HepG2 (cell line): ENCODE measurements around the gene MYLK3. TPM values are rescaled to one million over a fixed set of nuclear protein-coding genes. Genes with fewer than 3 reads are reported as not detected.

ENCODE experiments used
- ATAC-seq: fragments of 200-7000 bp; cut with Tn5 transposase; 3 replicates; pipeline ENCODE4 v1.9.1; 2020; ENCODE audit warnings: mild to moderate bottlenecking, moderate library complexity
- BruUV-seq: library from RNA; stranded (reverse); fragments of 400-500 nt; replicated peaks from 2 replicates; lab custom pipeline; 2021; lab: Mats Ljungman, UMichigan
- CTCF ChIA-PET: fragments of 300-600 bp; formaldehyde crosslinking; extraction: SDS; loops from one replicate; lab custom pipeline; 2021; ENCODE audit warnings: low total read pairs, inconsistent platforms, low intra/inter-chr PET ratio; lab: Yijun Ruan, JAX
- POLR2A ChIA-PET: fragments of 350-600 bp; sonication (Branson Sonifier 250); formaldehyde crosslinking; loops from one replicate; lab custom pipeline; 2020; ENCODE audit warnings: antibody characterized with exemption, inconsistent platforms; lab: Yijun Ruan, JAX
- DNase-seq: peaks from one replicate; pipeline ENCODE4 v3.0.0-alpha.2; 2015; ENCODE audit warnings: low spot score
- FAIRE-seq: peaks from 3 replicates; lab custom pipeline; 2011; peaks lifted over from hg19 to GRCh38; lab: Jason Lieb, UNC
- H2AFZ ChIP-seq: one replicate; pipeline ENCODE4 v1.6.1; 2011; ENCODE audit warnings: low read length, inconsistent platforms
- H3K27ac ChIP-seq: fragments of 300-600 bp; 3 replicates; pipeline ENCODE4 v1.8.0; 2011; ENCODE audit warnings: mixed run types, mild to moderate bottlenecking, mixed read lengths, low read length, inconsistent platforms; ENCODE audit not compliant: insufficient read depth; ENCODE audit errors: extremely low read length
- H3K27me3 ChIP-seq, 2 experiments: fragments of 200-600 bp in 1 of 2; 2 replicates in 1 of 2; 3 replicates in 1 of 2; pipeline versions ENCODE4 v1.6.0 to v1.8.0; 2011; ENCODE audit warnings: low read length in 2 of 2, mild to moderate bottlenecking in 2 of 2, moderate library complexity in 2 of 2, inconsistent platforms in 1 of 2; ENCODE audit not compliant: insufficient read depth in 2 of 2, control insufficient read depth in 1 of 2
- H3K36me3 ChIP-seq, 2 experiments: fragments of 200-600 bp in 1 of 2; replicated peaks in 1 of 2; 2 replicates in 1 of 2; 3 replicates in 1 of 2; pipeline versions ENCODE4 v1.5.1 to v1.8.0; 2011; ENCODE audit warnings: low read length in 2 of 2, inconsistent platforms in 1 of 2; ENCODE audit not compliant: insufficient read depth in 2 of 2, control insufficient read depth in 1 of 2
- H3K4me1 ChIP-seq: 2 replicates; pipeline ENCODE4 v1.5.1; 2012; ENCODE audit warnings: low read length, inconsistent platforms; ENCODE audit not compliant: insufficient read depth
- H3K4me2 ChIP-seq: 2 replicates; pipeline ENCODE4 v1.6.0; 2011; ENCODE audit warnings: low read depth, low read length, inconsistent platforms
- H3K4me3 ChIP-seq, 3 experiments: fragments of 200-600 bp in 1 of 3; sonication (generic), shearing (Covaris generic) in 1 of 3; replicated peaks in 1 of 3; 2 replicates each; pipeline ENCODE4 v1.5.1; 2011 to 2016; ENCODE audit warnings: low read length in 3 of 3, inconsistent platforms in 2 of 3, low read depth in 2 of 3, mild to moderate bottlenecking in 2 of 3, control low read depth in 1 of 3, mixed read lengths in 1 of 3; ENCODE audit not compliant: insufficient read depth in 1 of 3
- H3K79me2 ChIP-seq: one replicate; pipeline ENCODE4 v1.6.1; 2011; ENCODE audit warnings: low read length, inconsistent platforms; ENCODE audit not compliant: insufficient read depth
- H3K9ac ChIP-seq: 2 replicates; pipeline ENCODE4 v1.6.0; 2011; ENCODE audit warnings: mild to moderate bottlenecking, low read depth, low read length, inconsistent platforms; ENCODE audit not compliant: insufficient read depth
- H3K9me3 ChIP-seq: 2 replicates; pipeline ENCODE4 v1.5.1; 2012; ENCODE audit warnings: mild to moderate bottlenecking, low read length
- H4K20me1 ChIP-seq: 2 replicates; pipeline ENCODE4 v1.6.0; 2011; ENCODE audit warnings: inconsistent platforms, mild to moderate bottlenecking, low read length, moderate library complexity; ENCODE audit not compliant: insufficient read depth
- BCL6 ChIP-seq: IDR thresholded peaks from 2 replicates; pipeline ENCODE4 v1.6.1; 2016; ENCODE audit warnings: missing genetic modification reagents, missing compliant biosample characterization
- CAMTA2 ChIP-seq: sonication (generic); formaldehyde crosslinking; IDR thresholded peaks from 2 replicates; pipeline ENCODE4 v1.4.0; 2020; ENCODE audit warnings: mild to moderate bottlenecking, missing genetic modification reagents, borderline replicate concordance
- CCAR2 ChIP-seq: fragments of 200-400 bp; formaldehyde crosslinking; optimal IDR thresholded peaks from 2 replicates; pipeline ENCODE3; 2018; ENCODE audit warnings: low read depth, mild to moderate bottlenecking, low read length, moderate library complexity
- EZH2 ChIP-seq: conservative IDR thresholded peaks from 2 replicates; pipeline ENCODE4 v1.6.1; 2012; ENCODE audit warnings: mild to moderate bottlenecking, low read depth, low read length, moderate library complexity
- FOXJ3 ChIP-seq: sonication (generic); formaldehyde crosslinking; IDR thresholded peaks from 2 replicates; pipeline ENCODE4 v1.4.0; 2020; ENCODE audit warnings: missing genetic modification reagents, mild to moderate bottlenecking, borderline replicate concordance
- GATAD2A ChIP-seq: IDR thresholded peaks from 2 replicates; pipeline ENCODE4 v1.6.1; 2016
- HES4 ChIP-seq: sonication (generic); formaldehyde crosslinking; IDR thresholded peaks from 2 replicates; pipeline ENCODE4 v1.9.0; 2021; ENCODE audit warnings: mild to moderate bottlenecking, missing genetic modification reagents, borderline replicate concordance
- HNRNPUL1 ChIP-seq: fragments of 200-400 bp; formaldehyde crosslinking; IDR thresholded peaks from 2 replicates; pipeline ENCODE4 v1.6.1; 2017; ENCODE audit warnings: low read depth, mild to moderate bottlenecking, low read length, moderate library complexity
- ISX ChIP-seq: sonication (generic); formaldehyde crosslinking; conservative IDR thresholded peaks from 2 replicates; pipeline ENCODE4 v1.5.0; 2020; ENCODE audit warnings: missing genetic modification reagents
- KAT2B ChIP-seq: fragments of 150-350 bp; IDR thresholded peaks from 2 replicates; pipeline ENCODE4 v1.6.1; 2014; ENCODE audit warnings: low read depth, low read length, borderline replicate concordance
- KLF6 ChIP-seq: IDR thresholded peaks from 2 replicates; pipeline ENCODE4 v1.8.0; 2016; ENCODE audit warnings: missing biosample characterization, missing genetic modification reagents
- MAFF ChIP-seq: IDR thresholded peaks from 2 replicates; pipeline ENCODE4 v1.6.1; 2011; ENCODE audit warnings: low read depth, low read length, improper control_type of control experiment
- NCOA2 ChIP-seq: sonication (generic); formaldehyde crosslinking; IDR thresholded peaks from 2 replicates; pipeline ENCODE4 v1.8.0; 2022; ENCODE audit warnings: inconsistent platforms
- NR2F6 ChIP-seq, 2 experiments: IDR thresholded peaks; 2 replicates each; pipeline ENCODE4 v1.6.1; 2016; ENCODE audit warnings: antibody characterized with exemption in 1 of 2, mild to moderate bottlenecking in 1 of 2
- SPEN ChIP-seq: sonication (generic); formaldehyde crosslinking; IDR thresholded peaks from 2 replicates; pipeline ENCODE4 v1.5.1; 2020; ENCODE audit warnings: low read depth, mild to moderate bottlenecking, missing genetic modification reagents
- SSRP1 ChIP-seq: IDR thresholded peaks from 2 replicates; pipeline ENCODE4 v1.6.1; 2016; ENCODE audit warnings: control low read depth
- TEAD2 ChIP-seq: sonication (generic); formaldehyde crosslinking; IDR thresholded peaks from 2 replicates; pipeline ENCODE4 v1.9.0; 2021; ENCODE audit warnings: missing genetic modification reagents
- TRIM24 ChIP-seq: sonication (generic); formaldehyde crosslinking; IDR thresholded peaks from 2 replicates; pipeline ENCODE4 v1.8.0; 2022; ENCODE audit warnings: mild to moderate bottlenecking, missing genetic modification reagents
- ZNF570 ChIP-seq: sonication (generic); formaldehyde crosslinking; IDR thresholded peaks from 2 replicates; pipeline ENCODE4 v1.4.0; 2020; ENCODE audit warnings: mild to moderate bottlenecking, missing genetic modification reagents, borderline replicate concordance
- ZNF775 ChIP-seq: sonication (generic); formaldehyde crosslinking; IDR thresholded peaks from 2 replicates; pipeline ENCODE4 v1.4.0; 2020; ENCODE audit warnings: missing genetic modification reagents, mild to moderate bottlenecking, moderate library complexity, borderline replicate concordance
- ZNF891 ChIP-seq: sonication (generic); formaldehyde crosslinking; IDR thresholded peaks from 2 replicates; pipeline ENCODE4 v1.5.0; 2020; ENCODE audit warnings: mild to moderate bottlenecking, missing genetic modification reagents
- WGBS: methylation state at CpG from one replicate; pipeline ENCODE4 v1.1.6; 2017; ENCODE audit warnings: low lambda C conversion rate; 5-methylcytosine and 5-hydroxymethylcytosine counted together
- in situ Hi-C: cut with HindIII; loops from 2 replicates; pipeline ENCODE4 v1.10.0; 2017; ENCODE audit warnings: low pct_unique_long_range_greater_than_20kb; ENCODE audit not compliant: extremely low pct_ligation_motif_present
- intact Hi-C: fragments of 100-400 bp; cut with micrococcal nuclease; formaldehyde crosslinking; loops from one replicate; pipeline ENCODE4 v1.10.0; 2022; ENCODE audit not compliant: unreplicated experiment
- polyA plus RNA-seq, 8 experiments: library from polyadenylated mRNA; depleted of rRNA in 3 of 8; stranded (reverse) in 7 of 8; unstranded in 1 of 8; fragments of >200 nt; fragmentation: Illumina TruSeq in 4 of 8; extraction: Trizol in 4 of 8; gene quantifications; 2 replicates each; pipeline versions ENCODE4 v1.2.1 to v1.2.3, GENCODE V29; 2011 to 2016; ENCODE audit warnings: low read depth in 4 of 8, missing spikeins in 1 of 8, mixed read lengths in 1 of 8; ENCODE audit not compliant: insufficient read depth in 1 of 8
- total RNA-seq, 5 experiments: library from RNA; depleted of rRNA; stranded (reverse); fragments of >200 nt; fragmentation: Illumina TruSeq; extraction: Trizol; gene quantifications; 2 replicates each; pipeline ENCODE4 v1.2.3, GENCODE V29; 2016; ENCODE audit warnings: low read depth in 1 of 5
- TF ChIP-seq, protein P1 (sequence below): sonication (generic); formaldehyde crosslinking; IDR thresholded peaks from 2 replicates; pipeline ENCODE4 v1.5.0; 2020; ENCODE audit warnings: mild to moderate bottlenecking, missing genetic modification reagents
- TF ChIP-seq, protein P2 (sequence below): sonication (generic); formaldehyde crosslinking; IDR thresholded peaks from 2 replicates; pipeline ENCODE4 v1.4.0; 2020; ENCODE audit warnings: low read depth, mild to moderate bottlenecking, missing genetic modification reagents

MYLK3 gene
- total and polyA plus RNA-seq, 2 of the 13 experiments (the other 11 are each of a cell fraction or from before 2014, with no cell fraction given), result 0.04 to 0.18 TPM

DNA sequence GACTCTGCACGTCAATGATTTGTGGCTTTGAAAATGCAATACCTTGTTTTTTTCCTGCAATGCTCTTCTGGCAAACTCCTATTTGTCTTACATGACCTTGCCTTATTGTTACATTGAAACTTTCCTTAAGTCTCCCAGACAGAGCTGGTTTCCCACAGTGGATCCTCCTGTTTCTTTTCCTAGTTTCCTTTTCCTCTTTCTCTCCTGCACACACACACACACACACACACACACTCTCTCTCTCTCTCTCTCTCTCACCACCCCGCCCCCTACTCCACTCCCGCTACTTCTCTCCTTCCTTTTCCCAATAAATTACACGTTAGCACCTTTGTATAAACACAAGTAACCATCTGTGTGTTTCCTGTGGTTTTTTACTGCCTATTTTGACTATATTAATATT lies 56.4 kb downstream of the MYLK3 start:
- Histone ChIP-seq H3K4me2 (peak overlapping the region; percentile 83), H3K9me3 (no peaks in the 10 kb centered on the region), H2AFZ (peak overlapping the region; percentile 2), H3K27me3 (no peaks in the 10 kb centered on the region; a peak in 1 of 5 replicates), H3K79me2 (peaks cover 43% of the 10 kb centered on the region), H3K27ac (peak overlapping the region; percentile 89), H3K36me3 (peaks cover 3 to 27% of the 10 kb centered on the region in 2 experiments), H3K4me1 (peaks cover 43% of the 10 kb centered on the region), H4K20me1 (peaks cover 19% of the 10 kb centered on the region), H3K4me3 (peak overlapping the region; percentile 85 to 96 (median 92); a peak in 5 of 6 replicates), H3K9ac (peak overlapping the region; percentile 87)
- ChIA-PET CTCF (no interaction called here), POLR2A (interaction anchor here (0.6 to 2.8 kb wide), 4 partner anchors 20 to 101 kb away, joined by 3 to 14 read pairs (median 4); no protein-coding TSS in a partner anchor)
- in situ Hi-C loops, result no loop called here
- intact Hi-C loops, result loop anchor here (10.0 kb wide), 1 partner anchor 223 kb away; no protein-coding TSS in a partner anchor
- DNase-seq, result no peak
- no TSS peak for BruUV-seq
- 63% methylated on average over 4 of the region's 4 CpGs for WGBS
- no peak for FAIRE-seq
- ATAC-seq, result no peak
- TF ChIP-seq KAT2B, result no peak
- TF ChIP-seq SSRP1, result 0 out of 2 replicates have a peak, but pooled peaks have one; percentile 41
- no peak for TF ChIP-seq HES4 (CRISPR knock-in tag)
- TF ChIP-seq NCOA2 (CRISPR knock-in tag), result no peak
- no peak for TF ChIP-seq FOXJ3 (CRISPR knock-in tag)
- TF ChIP-seq, protein P1, sequence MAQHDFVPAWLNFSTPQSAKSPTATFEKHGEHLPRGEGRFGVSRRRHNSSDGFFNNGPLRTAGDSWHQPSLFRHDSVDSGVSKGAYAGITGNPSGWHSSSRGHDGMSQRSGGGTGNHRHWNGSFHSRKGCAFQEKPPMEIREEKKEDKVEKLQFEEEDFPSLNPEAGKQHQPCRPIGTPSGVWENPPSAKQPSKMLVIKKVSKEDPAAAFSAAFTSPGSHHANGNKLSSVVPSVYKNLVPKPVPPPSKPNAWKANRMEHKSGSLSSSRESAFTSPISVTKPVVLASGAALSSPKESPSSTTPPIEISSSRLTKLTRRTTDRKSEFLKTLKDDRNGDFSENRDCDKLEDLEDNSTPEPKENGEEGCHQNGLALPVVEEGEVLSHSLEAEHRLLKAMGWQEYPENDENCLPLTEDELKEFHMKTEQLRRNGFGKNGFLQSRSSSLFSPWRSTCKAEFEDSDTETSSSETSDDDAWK, result no peak
- TF ChIP-seq SPEN, result no peak
- TF ChIP-seq BCL6 (CRISPR knock-in tag), result no peak
- TF ChIP-seq ZNF891, result no peak
- no peak for TF ChIP-seq TRIM24 (CRISPR knock-in tag)
- no peak for TF ChIP-seq ISX (CRISPR knock-in tag)
- peak; percentile 27 for TF ChIP-seq CCAR2
- no peak for TF ChIP-seq EZH2
- no peak for TF ChIP-seq KLF6
- no peak for TF ChIP-seq CAMTA2
- TF ChIP-seq ZNF570 (CRISPR knock-in tag), result no peak
- 0 out of 2 replicates have a peak, but pooled peaks have one; percentile 22 for TF ChIP-seq GATAD2A (CRISPR knock-in tag)
- no peak for TF ChIP-seq NR2F6 (IDR thresholded peaks at IDR 0.05)
- no peak for TF ChIP-seq NR2F6 (CRISPR knock-in tag; IDR thresholded peaks at IDR 0.05)
- TF ChIP-seq TEAD2 (CRISPR knock-in tag), result no peak
- no peak for TF ChIP-seq MAFF
- TF ChIP-seq HNRNPUL1, result no peak
- TF ChIP-seq, protein P2, sequence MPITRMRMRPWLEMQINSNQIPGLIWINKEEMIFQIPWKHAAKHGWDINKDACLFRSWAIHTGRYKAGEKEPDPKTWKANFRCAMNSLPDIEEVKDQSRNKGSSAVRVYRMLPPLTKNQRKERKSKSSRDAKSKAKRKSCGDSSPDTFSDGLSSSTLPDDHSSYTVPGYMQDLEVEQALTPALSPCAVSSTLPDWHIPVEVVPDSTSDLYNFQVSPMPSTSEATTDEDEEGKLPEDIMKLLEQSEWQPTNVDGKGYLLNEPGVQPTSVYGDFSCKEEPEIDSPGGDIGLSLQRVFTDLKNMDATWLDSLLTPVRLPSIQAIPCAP (CRISPR knock-in tag), result no peak
- no peak for TF ChIP-seq ZNF775 (CRISPR knock-in tag)
